H7 (cell line): Measurements from ENCODE around the gene DHRS9. TPM values are rescaled to one million over a fixed set of nuclear protein-coding genes. Genes with fewer than 3 reads are reported as not detected.

ENCODE experiments used
- total RNA-seq: library from RNA; depleted of rRNA; stranded (reverse); fragments of >200 nt; shearing (Covaris generic); gene quantifications from 2 replicates; pipeline ENCODE4 v1.2.3, GENCODE V29; 2014; rRNA removed

DHRS9 gene
- total RNA-seq, 1 experiment from 2014 or later, result not detected

Other genes starting within 250 kb of the DHRS9 start
- 11.9 and 13.9 TPM in 2 replicates for gene SPC25, start 179.1 kb upstream of the DHRS9 start, total RNA-seq
- gene G6PC2, start 168.3 kb upstream of the DHRS9 start, total RNA-seq, result not detected in 2 replicates
- gene ABCB11, start 38.2 kb upstream of the DHRS9 start, total RNA-seq, result 0.66 TPM in 1 of 2 replicates, not detected in the other